ENCODE measurements around the gene NALCN. TPM values are rescaled to one million over a fixed set of nuclear protein-coding genes. Genes with fewer than 3 reads are reported as not detected.

The NALCN gene
- total RNA-seq, 6 experiments from 2014 or later = 4.0 to 6.1 (median 5.0) TPM

DNA sequence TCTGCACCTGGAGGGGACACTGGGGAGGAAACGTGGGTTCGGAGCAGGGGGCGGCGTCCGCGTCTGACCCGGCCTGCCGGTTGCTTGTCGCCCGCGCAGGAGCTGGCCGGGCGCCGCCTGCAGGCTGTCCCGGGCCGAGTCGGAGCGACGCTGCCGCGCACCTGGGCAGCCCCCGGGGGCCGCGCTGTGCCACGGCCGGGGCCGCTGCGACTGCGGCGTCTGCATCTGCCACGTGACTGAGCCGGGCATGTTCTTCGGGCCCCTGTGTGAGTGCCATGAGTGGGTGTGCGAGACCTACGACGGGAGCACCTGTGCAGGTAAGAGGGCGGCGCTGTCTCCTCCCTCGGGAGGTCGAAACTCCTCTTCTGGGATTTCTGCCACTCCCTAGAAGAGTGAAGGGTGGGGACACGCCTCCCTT is 37.5 kb upstream of the NALCN start:
- DNase-seq = no peak
- H3K27me3 Mint-ChIP-seq (ENCODE audit: insufficient read depth) = no peaks in the 10 kb centered on the region; the same call in 1 of the 2 replicates
- TF ChIP-seq, protein P1, sequence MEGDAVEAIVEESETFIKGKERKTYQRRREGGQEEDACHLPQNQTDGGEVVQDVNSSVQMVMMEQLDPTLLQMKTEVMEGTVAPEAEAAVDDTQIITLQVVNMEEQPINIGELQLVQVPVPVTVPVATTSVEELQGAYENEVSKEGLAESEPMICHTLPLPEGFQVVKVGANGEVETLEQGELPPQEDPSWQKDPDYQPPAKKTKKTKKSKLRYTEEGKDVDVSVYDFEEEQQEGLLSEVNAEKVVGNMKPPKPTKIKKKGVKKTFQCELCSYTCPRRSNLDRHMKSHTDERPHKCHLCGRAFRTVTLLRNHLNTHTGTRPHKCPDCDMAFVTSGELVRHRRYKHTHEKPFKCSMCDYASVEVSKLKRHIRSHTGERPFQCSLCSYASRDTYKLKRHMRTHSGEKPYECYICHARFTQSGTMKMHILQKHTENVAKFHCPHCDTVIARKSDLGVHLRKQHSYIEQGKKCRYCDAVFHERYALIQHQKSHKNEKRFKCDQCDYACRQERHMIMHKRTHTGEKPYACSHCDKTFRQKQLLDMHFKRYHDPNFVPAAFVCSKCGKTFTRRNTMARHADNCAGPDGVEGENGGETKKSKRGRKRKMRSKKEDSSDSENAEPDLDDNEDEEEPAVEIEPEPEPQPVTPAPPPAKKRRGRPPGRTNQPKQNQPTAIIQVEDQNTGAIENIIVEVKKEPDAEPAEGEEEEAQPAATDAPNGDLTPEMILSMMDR (IDR thresholded peaks at IDR 0.05) = peak; percentile 76
- H3K27ac Mint-ChIP-seq = peak overlapping the region; percentile 81
- H3K4me1 Mint-ChIP-seq (ENCODE audit: low read depth) = peaks cover 83% of the 10 kb centered on the region
- H3K36me3 Mint-ChIP-seq (ENCODE audit: low read depth) = peaks cover 36% of the 10 kb centered on the region
- peak overlapping the region; percentile 97 for H3K4me3 Mint-ChIP-seq
- H3K9me3 Mint-ChIP-seq = no peaks in the 10 kb centered on the region

DNA sequence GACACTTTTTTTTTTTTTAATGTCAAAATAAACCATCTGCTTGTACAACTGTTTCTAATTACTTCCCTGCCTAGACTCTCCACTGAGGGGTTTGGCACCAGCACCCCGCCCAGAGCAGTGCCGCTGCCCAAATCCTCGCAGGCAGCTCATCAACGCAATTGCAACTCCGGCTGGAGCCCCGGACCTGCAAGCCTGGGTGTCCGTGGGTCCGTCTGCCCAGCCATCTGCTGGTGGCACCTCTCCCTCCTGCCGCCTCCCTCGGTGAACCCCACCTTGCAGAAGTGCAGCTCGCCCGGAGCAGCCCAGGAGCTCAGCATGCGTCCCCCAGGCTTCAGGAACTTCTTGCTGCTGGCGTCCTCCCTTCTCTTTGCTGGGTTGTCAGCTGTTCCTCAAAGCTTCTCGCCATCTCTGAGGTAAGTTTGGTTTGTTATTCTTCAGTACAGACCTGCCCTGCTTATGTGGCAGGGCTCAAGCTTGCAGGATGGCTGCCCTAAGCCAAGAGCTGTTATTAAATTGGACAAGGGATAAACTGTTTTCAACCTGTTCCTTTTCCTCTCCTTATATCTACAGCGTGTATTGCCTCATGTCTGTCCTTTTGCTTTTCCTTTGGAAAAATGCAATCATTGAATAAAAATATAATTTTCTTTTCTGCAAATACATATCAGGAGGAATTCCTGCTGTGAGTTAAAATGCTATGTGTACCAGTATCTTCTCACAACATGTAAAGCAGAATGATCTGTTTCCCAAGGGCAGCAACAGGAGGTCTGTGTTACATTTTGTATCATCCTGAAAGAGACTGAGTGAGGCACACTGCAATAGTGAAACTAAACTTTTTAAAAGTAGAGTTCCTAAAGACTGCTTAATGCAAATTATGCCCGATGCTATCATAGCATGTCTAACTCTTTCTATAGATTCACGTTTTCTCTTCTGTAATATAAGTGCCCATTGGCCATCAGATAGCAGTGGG is 36.5 kb upstream of the NALCN start, which contains the start of gene ITGBL1:
ITGBL1 (plus strand) TSS at position 157 of the 967 bp plus-strand sequence; CDS start at position 316, 159 bp downstream.
- Mint-ChIP-seq H3K27me3 (ENCODE audit: insufficient read depth) (no peaks in the 10 kb centered on the region; the same call in 1 of the 2 replicates), H3K27ac (peak within 1 kb of the TSS; percentile 79), H3K4me1 (ENCODE audit: low read depth) (peaks cover 73% of the 10 kb centered on the region), H3K9me3 (no peaks in the 10 kb centered on the region), H3K4me3 (peak within 1 kb of the TSS; percentile 97), H3K36me3 (ENCODE audit: low read depth) (peaks cover 26% of the 10 kb centered on the region)
- DNase-seq = peak; percentile 20
- TF ChIP-seq, protein P1 (IDR thresholded peaks at IDR 0.05) = 0 out of 2 replicates have a peak, but pooled peaks have one; percentile 10

DNA sequence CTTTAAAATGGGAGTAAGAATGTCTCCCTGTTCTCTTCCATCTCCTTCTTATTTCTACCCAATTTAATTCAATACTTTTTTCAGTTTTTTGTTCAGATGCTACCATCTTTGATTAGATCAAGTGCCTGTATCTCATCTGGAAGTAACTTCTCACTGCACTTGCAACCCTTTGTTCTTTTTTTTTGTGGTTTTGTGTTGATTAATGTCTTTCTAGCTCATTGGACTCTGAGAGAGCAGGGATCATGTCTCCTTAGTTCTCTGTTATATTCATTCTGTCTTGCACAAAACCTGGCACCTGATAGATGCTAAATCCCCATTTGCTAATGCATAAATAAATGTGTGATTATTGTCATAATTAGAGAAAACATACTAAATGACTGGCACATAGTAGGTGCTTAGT is 35.3 kb upstream of the NALCN start:
- Mint-ChIP-seq H3K27ac (peak overlapping the region; percentile 79), H3K36me3 (ENCODE audit: low read depth) (peaks cover 15% of the 10 kb centered on the region), H3K27me3 (ENCODE audit: insufficient read depth) (no peaks in the 10 kb centered on the region; the same call in 1 of the 2 replicates), H3K4me1 (ENCODE audit: low read depth) (peaks cover 61% of the 10 kb centered on the region), H3K9me3 (no peaks in the 10 kb centered on the region), H3K4me3 (peak overlapping the region; percentile 97)
- no peak for DNase-seq
- TF ChIP-seq, protein P1 (IDR thresholded peaks at IDR 0.05) = no peak

DNA sequence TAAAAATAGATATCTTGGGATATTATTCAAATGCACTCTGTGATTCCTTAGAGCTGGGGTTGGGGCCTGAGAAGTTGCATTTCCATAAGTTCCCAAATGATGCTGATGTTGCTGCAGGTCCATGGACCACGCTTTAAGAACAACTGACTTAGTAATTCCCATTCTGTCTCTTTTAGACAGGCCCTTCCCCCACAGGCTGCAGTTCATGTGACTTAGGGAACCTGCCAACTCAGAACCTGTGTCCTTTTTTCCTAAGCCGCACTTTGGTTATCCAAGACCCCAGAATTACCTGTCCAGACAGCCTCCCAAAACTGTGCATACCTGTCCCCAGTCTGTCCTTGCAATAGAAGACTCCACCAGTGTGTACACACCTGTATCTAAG is 34.4 kb upstream of the NALCN start:
- no peak for DNase-seq
- peaks cover 53% of the 10 kb centered on the region for H3K4me1 Mint-ChIP-seq (ENCODE audit: low read depth)
- no peaks in the 10 kb centered on the region; the same call in 1 of the 2 replicates for H3K27me3 Mint-ChIP-seq (ENCODE audit: insufficient read depth)
- peak overlapping the region; percentile 97 for H3K4me3 Mint-ChIP-seq
- TF ChIP-seq, protein P1 (IDR thresholded peaks at IDR 0.05) = no peak
- no peaks in the 10 kb centered on the region for H3K9me3 Mint-ChIP-seq
- H3K36me3 Mint-ChIP-seq (ENCODE audit: low read depth) = peaks cover 12% of the 10 kb centered on the region
- peak overlapping the region; percentile 79 for H3K27ac Mint-ChIP-seq

DNA sequence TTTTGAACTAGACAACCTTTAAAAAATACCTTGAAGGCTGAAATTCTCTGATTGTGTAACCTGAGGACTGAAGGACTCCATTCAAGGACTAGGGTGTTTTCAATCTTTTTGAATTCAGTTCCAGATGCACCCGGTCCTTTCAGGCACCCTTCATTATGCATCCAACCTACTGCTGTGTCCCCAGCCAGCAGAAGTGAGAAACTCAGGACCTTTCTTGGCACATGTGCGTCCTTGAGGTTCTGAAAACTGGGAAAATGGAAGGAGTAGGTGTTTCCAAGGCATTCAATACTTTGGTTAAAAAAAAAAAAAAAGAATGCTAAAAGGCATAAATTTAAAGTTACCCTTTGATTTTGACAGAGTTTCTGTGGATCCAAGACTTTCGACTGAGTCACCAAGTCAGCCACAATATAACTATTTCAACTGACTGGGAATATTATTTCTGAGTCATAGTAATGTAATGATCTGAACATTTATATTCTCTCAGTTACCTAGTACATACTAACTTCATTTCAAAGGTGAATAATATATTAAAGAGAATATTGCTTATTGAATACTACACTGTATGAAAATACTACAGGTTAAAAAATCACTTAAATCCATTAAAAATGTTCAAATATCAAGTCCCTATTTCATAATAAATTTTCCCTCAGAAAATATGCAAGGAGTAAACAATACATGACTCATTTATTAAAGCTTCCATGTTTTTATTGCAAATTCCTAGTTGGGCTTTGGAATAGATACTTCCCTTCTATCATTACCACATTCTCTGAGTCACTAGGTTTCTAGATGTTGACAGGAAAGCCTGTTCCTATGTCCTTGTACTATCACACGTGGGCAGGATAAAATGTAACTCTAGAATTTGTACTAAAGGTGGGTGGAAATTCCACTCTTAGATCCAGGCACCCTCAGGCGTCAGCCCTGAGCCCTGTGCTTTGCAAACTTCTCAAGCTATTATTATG is 33.8 kb upstream of the NALCN start:
- DNase-seq = peak; percentile 93
- no peaks in the 10 kb centered on the region; the same call in 1 of the 2 replicates for H3K27me3 Mint-ChIP-seq (ENCODE audit: insufficient read depth)
- H3K36me3 Mint-ChIP-seq (ENCODE audit: low read depth) = peaks cover 12% of the 10 kb centered on the region
- peaks cover 49% of the 10 kb centered on the region for H3K4me1 Mint-ChIP-seq (ENCODE audit: low read depth)
- H3K27ac Mint-ChIP-seq = peak overlapping the region; percentile 79
- TF ChIP-seq, protein P1 (IDR thresholded peaks at IDR 0.05) = no peak
- H3K9me3 Mint-ChIP-seq = no peaks in the 10 kb centered on the region
- H3K4me3 Mint-ChIP-seq = peak overlapping the region; percentile 97
